ENCODE results near the gene FBXL7. TPM values are rescaled to one million over a fixed set of nuclear protein-coding genes. Genes with fewer than 3 reads are reported as not detected.

The FBXL7 gene
- total RNA-seq, 1 donor = 11.2 TPM

- TF ChIP-seq CTCF (IDR thresholded peaks at IDR 0.05; ENCODE audit: insufficient read depth, low read depth, low read length) = no peak
- DNase-seq (ENCODE audit: low read depth) = peak; percentile 19
These were observed 439.0 kb downstream of the FBXL7 start for GRCh38 chr5:15938961-15939360.

GRCh38 chr5:15940905-15941304, 440.9 kb downstream of the FBXL7 start:
- H3K4me3 ChIP-seq (ENCODE audit: low read depth, low read length) = no peak overlapping the region
- TF ChIP-seq CTCF (IDR thresholded peaks at IDR 0.05; ENCODE audit: insufficient read depth, low read depth, low read length) = peak; percentile 13
- DNase-seq (ENCODE audit: low read depth) = no peak

More at GRCh38 chr5:15938961-15939360, 439.0 kb downstream of the FBXL7 start:
- H3K4me3 ChIP-seq (ENCODE audit: low read depth, low read length) = no peak overlapping the region

- no peak for TF ChIP-seq CTCF (IDR thresholded peaks at IDR 0.05; ENCODE audit: insufficient read depth, low read depth, low read length)
- no peak overlapping the region for H3K4me3 ChIP-seq (ENCODE audit: low read depth, low read length)
- peak; percentile 51 for DNase-seq (ENCODE audit: low read depth)
These were observed 443.5 kb downstream of the FBXL7 start for GRCh38 chr5:15943487-15943886.

GRCh38 chr5:15946026-15946425, 446.0 kb downstream of the FBXL7 start:
- no peak overlapping the region for H3K4me3 ChIP-seq (ENCODE audit: low read depth, low read length)
- no peak for TF ChIP-seq CTCF (IDR thresholded peaks at IDR 0.05; ENCODE audit: insufficient read depth, low read depth, low read length)
- peak; percentile 72 for DNase-seq (ENCODE audit: low read depth)

- DNase-seq (ENCODE audit: low read depth) = no peak
- no peak overlapping the region for H3K4me3 ChIP-seq (ENCODE audit: low read depth, low read length)
- TF ChIP-seq CTCF (IDR thresholded peaks at IDR 0.05; ENCODE audit: insufficient read depth, low read depth, low read length) = no peak
These were observed 448.2 kb downstream of the FBXL7 start for GRCh38 chr5:15948190-15948589.

- TF ChIP-seq CTCF (IDR thresholded peaks at IDR 0.05; ENCODE audit: insufficient read depth, low read depth, low read length) = no peak
- DNase-seq (ENCODE audit: low read depth) = no peak
- H3K4me3 ChIP-seq (ENCODE audit: low read depth, low read length) = no peak overlapping the region
These were observed 451.1 kb downstream of the FBXL7 start for GRCh38 chr5:15951126-15951525.

GRCh38 chr5:15951550-15951949, 451.6 kb downstream of the FBXL7 start:
- no peak for TF ChIP-seq CTCF (IDR thresholded peaks at IDR 0.05; ENCODE audit: insufficient read depth, low read depth, low read length)
- DNase-seq (ENCODE audit: low read depth) = no peak
- H3K4me3 ChIP-seq (ENCODE audit: low read depth, low read length) = no peak overlapping the region

Data from fibroblast of villous mesenchyme (primary cell).